Subcutaneous adipose tissue (tissue), 4 donors: ENCODE measurements around the gene PHC3. TPM values are rescaled to one million over a fixed set of nuclear protein-coding genes. Genes with fewer than 3 reads are reported as not detected.

Experiments
- CTCF ChIP-seq: fragments of 450-650 bp; IDR thresholded peaks from one replicate; pipeline ENCODE4 v1.5.1; 2016; ENCODE audit warnings: low read depth, mild to moderate bottlenecking, control low read depth, antibody characterized with exemption, moderate library complexity
- total RNA-seq, 4 donors: library from RNA; depleted of rRNA; stranded (reverse); fragments of >200 nt; gene quantifications; one replicate each; pipeline ENCODE4 v1.1.0, GENCODE V29; 2016

The PHC3 gene
- total RNA-seq, 4 donors from 2014 or later: 57.1 to 89.7 (median 62.1) TPM

- no peak for TF ChIP-seq CTCF
Measured at GRCh38 chr3:170159459-170159858, 22.1 kb downstream of the PHC3 start.

GRCh38 chr3:170155604-170156003 lies 25.9 kb downstream of the PHC3 start:
- TF ChIP-seq CTCF: no peak

GRCh38 chr3:170154569-170155143 lies 26.9 kb downstream of the PHC3 start:
- TF ChIP-seq CTCF: no peak

- no peak for TF ChIP-seq CTCF
Measured at GRCh38 chr3:170154084-170154483, 27.4 kb downstream of the PHC3 start.

- TF ChIP-seq CTCF: no peak
Measured at GRCh38 chr3:170151536-170151935, 30.0 kb downstream of the PHC3 start.

- TF ChIP-seq CTCF: no peak
Measured at GRCh38 chr3:170149016-170149415, 32.5 kb downstream of the PHC3 start.

GRCh38 chr3:170145278-170145677 lies 36.3 kb downstream of the PHC3 start:
- TF ChIP-seq CTCF: no peak
